Left lung (tissue), 10 donors: ENCODE data around the gene GPANK1. TPM values are rescaled to one million over a fixed set of nuclear protein-coding genes. Genes with fewer than 3 reads are reported as not detected.

Source experiments
- ATAC-seq: fragments of 200-7000 bp; cut with Tn5 transposase; one replicate; pipeline ENCODE4 v1.9.1; 2020; ENCODE audit warnings: moderate library complexity
- DNase-seq, 4 donors: peaks; one replicate each; pipeline ENCODE4 v3.0.0-alpha.2; 2013 to 2020
- H3K27ac ChIP-seq, 2 donors: fragments of 200-600 bp; sonication (generic) in 1 of 2; one replicate each; pipeline versions ENCODE4 v1.5.0 to v1.8.0; 2020 to 2021
- H3K27me3 ChIP-seq, 2 donors: fragments of 200-600 bp; sonication (generic) in 1 of 2; one replicate each; pipeline versions ENCODE4 v1.5.0 to v1.8.0; 2020 to 2021
- H3K36me3 ChIP-seq, 2 donors: fragments of 200-600 bp; sonication (generic) in 1 of 2; one replicate each; pipeline versions ENCODE4 v1.5.0 to v1.8.0; 2020 to 2021
- H3K4me1 ChIP-seq, 2 donors: fragments of 200-600 bp; one replicate each; pipeline ENCODE4 v1.8.0; 2021
- H3K4me3 ChIP-seq, 2 donors: fragments of 200-600 bp; sonication (generic) in 1 of 2; one replicate each; pipeline versions ENCODE4 v1.5.0 to v1.8.0; 2020 to 2021; ENCODE audit warnings: mild to moderate bottlenecking in 1 of 2
- H3K9me3 ChIP-seq, 2 donors: fragments of 200-600 bp; sonication (generic) in 1 of 2; one replicate each; pipeline versions ENCODE4 v1.5.0 to v1.8.0; 2020 to 2021
- CTCF ChIP-seq, 2 donors: fragments of 200-600 bp; sonication (generic) in 1 of 2; IDR thresholded peaks; one replicate each; pipeline versions ENCODE4 v1.5.0 to v1.8.0; 2021; ENCODE audit warnings: antibody characterized with exemption in 2 of 2
- intact Hi-C, 2 donors: fragments of 100-400 bp; cut with DNase I; formaldehyde crosslinking; loops; one replicate each; pipeline versions ENCODE4 v1.11.2 to v1.14.2; 2022
- polyA plus RNA-seq, 6 donors: library from polyadenylated mRNA; unstranded; fragments of 120-200 nt; gene quantifications; one replicate each; pipeline ENCODE4 v1.2.1, GENCODE V29; 2013; ENCODE audit not compliant: insufficient read length in 6 of 6
- total RNA-seq, 2 donors: library from RNA; stranded (reverse); fragmentation: NEBNext Ultra II Directional; extraction: Animal tissue kit (Norgen Biotek cat#: 25700); gene quantifications; one replicate each; pipeline ENCODE4 v1.2.1, GENCODE V29; 2021
- donor health status: DM: no; HTN: yes; CAD: no.
- donor health status: DM: no; HTN: no; CAD: no.

The GPANK1 gene
- total and polyA plus RNA-seq, 8 donors = 10.3 to 22.8 (median 21.6) TPM

GRCh38 chr6:31687860-31688693, 23.3 kb upstream of the GPANK1 start:
- Histone ChIP-seq H3K9me3 (no peaks in the 10 kb centered on the region), H3K36me3 (peaks cover 0 to 91% of the 10 kb centered on the region in 2 donors), H3K27me3 (no peaks in the 10 kb centered on the region), H3K4me3 (no peak overlapping the region), H3K27ac (no peak overlapping the region), H3K4me1 (peaks cover 0 to 4% of the 10 kb centered on the region in 2 donors)
- intact Hi-C loops = no loop called here
- ATAC-seq (no peak), DNase-seq (no peak)
- no peak for TF ChIP-seq CTCF (IDR thresholded peaks at IDR 0.05)

GRCh38 chr6:31687321-31687720, 22.5 kb upstream of the GPANK1 start:
- Histone ChIP-seq H3K27ac (no peak overlapping the region), H3K4me3 (no peak overlapping the region), H3K4me1 (peaks cover 0 to 6% of the 10 kb centered on the region in 2 donors), H3K36me3 (peaks cover 0 to 84% of the 10 kb centered on the region in 2 donors), H3K27me3 (no peaks in the 10 kb centered on the region), H3K9me3 (no peaks in the 10 kb centered on the region)
- no peak for TF ChIP-seq CTCF (IDR thresholded peaks at IDR 0.05)
- no peak for DNase-seq
- no peak for ATAC-seq
- intact Hi-C loops = no loop called here

- no peak for TF ChIP-seq CTCF (IDR thresholded peaks at IDR 0.05)
- no peak overlapping the region for H3K4me3 ChIP-seq
- H3K27me3 ChIP-seq = no peaks in the 10 kb centered on the region
- no peak overlapping the region for H3K27ac ChIP-seq
- intact Hi-C loops = no loop called here
- H3K9me3 ChIP-seq = no peaks in the 10 kb centered on the region
- peaks cover 0 to 75% of the 10 kb centered on the region in 2 donors for H3K36me3 ChIP-seq
- peaks cover 0 to 11% of the 10 kb centered on the region in 2 donors for H3K4me1 ChIP-seq
- DNase-seq = no peak
- ATAC-seq = no peak
These were observed 21.7 kb upstream of the GPANK1 start for GRCh38 chr6:31686483-31686882.

DNA sequence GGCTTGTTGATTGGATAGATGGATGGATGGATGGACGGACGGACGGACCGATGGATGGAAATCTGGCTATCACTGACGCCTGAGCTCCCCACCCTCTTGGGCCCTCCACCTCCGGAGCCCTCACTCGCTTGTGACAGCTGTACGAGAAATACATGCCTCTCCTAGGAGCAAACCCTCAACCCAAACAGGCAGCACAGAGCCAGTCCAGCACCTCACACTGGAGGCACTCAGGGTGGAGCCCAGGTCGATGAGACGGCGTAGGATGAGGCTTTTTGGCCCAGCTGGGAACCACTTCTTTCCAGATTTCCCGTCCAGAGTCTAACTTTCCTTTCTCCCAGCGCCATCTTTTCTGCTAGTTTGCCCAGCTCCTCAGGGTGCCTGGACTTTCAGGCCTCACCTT, 18.8 kb upstream of the GPANK1 start:
- Histone ChIP-seq H3K4me3 (no peak overlapping the region), H3K4me1 (peaks cover 5 to 24% of the 10 kb centered on the region in 2 donors), H3K9me3 (no peaks in the 10 kb centered on the region), H3K36me3 (peaks cover 0 to 46% of the 10 kb centered on the region in 2 donors), H3K27ac (no peak overlapping the region), H3K27me3 (no peaks in the 10 kb centered on the region)
- no peak for TF ChIP-seq CTCF (IDR thresholded peaks at IDR 0.05)
- DNase-seq (no peak), ATAC-seq (no peak)
- intact Hi-C loops = no loop called here

- H3K4me1 ChIP-seq = peaks cover 5 to 24% of the 10 kb centered on the region in 2 donors
- peaks cover 0 to 23% of the 10 kb centered on the region in 2 donors for H3K36me3 ChIP-seq
- ATAC-seq = peak; percentile 68
- peak overlapping the region; percentile 38 to 50 for H3K4me3 ChIP-seq
- no peaks in the 10 kb centered on the region for H3K9me3 ChIP-seq
- intact Hi-C loops = no loop called here
- DNase-seq = peak in 2 of 4 donors; percentile 53 to 92
- peak overlapping the region; percentile 60 to 82 for H3K27ac ChIP-seq
- H3K27me3 ChIP-seq = no peaks in the 10 kb centered on the region
- TF ChIP-seq CTCF (IDR thresholded peaks at IDR 0.05) = no peak
These were observed 16.4 kb upstream of the GPANK1 start for GRCh38 chr6:31681135-31681671.
